A549 (cell line): ENCODE measurements around the gene CD4. TPM values are rescaled to one million over a fixed set of nuclear protein-coding genes. Genes with fewer than 3 reads are reported as not detected.
A peak's percentile ranks its signal among the peaks of the same experiment; 100 is the strongest.

Experiments
- ATAC-seq, 2 experiments: fragments of 200-7000 bp in 1 of 2; fragments of >200 bp in 1 of 2; cut with Nextera tagmentation in 1 of 2; cut with Tn5 transposase in 1 of 2; 3 replicates each; pipeline versions ENCODE4 v1.8.0 to v1.9.1; 2018 to 2020; ENCODE audit warnings: mild to moderate bottlenecking in 1 of 2, moderate library complexity in 1 of 2
- CTCF ChIA-PET: fragments of 300-600 bp; sonication (Branson Sonifier 250); formaldehyde crosslinking; extraction: SDS; loops from one replicate; lab custom pipeline; 2021; ENCODE audit warnings: antibody characterized with exemption, inconsistent platforms; lab: Yijun Ruan, JAX
- POLR2A ChIA-PET: fragments of 350-600 bp; formaldehyde crosslinking; extraction: SDS; loops from one replicate; lab custom pipeline; 2021; ENCODE audit warnings: antibody characterized with exemption, inconsistent platforms; lab: Yijun Ruan, JAX
- DNase-seq, 2 experiments: peaks; one replicate each; pipeline versions ENCODE4 v3.0.0 to v3.0.0-alpha.2; 2011 to 2016; ENCODE audit warnings: low read depth in 1 of 2, low spot score in 1 of 2
- FAIRE-seq: peaks from 2 replicates; lab custom pipeline; 2011; peaks lifted over from hg19 to GRCh38; lab: Jason Lieb, UNC
- H3K27ac ChIP-seq, 2 experiments: fragments of >200 bp; sonication (Bioruptor Twin); formaldehyde crosslinking; 3 replicates each; pipeline ENCODE4 v1.5.1; 2016 to 2017
- H3K4me1 ChIP-seq: fragments of >200 bp; sonication (Bioruptor Twin); formaldehyde crosslinking; 3 replicates; pipeline ENCODE4 v1.6.1; 2016
- H3K4me2 ChIP-seq: fragments of >200 bp; sonication (Bioruptor Twin); formaldehyde crosslinking; 3 replicates; pipeline ENCODE4 v1.6.1; 2016
- H3K4me3 ChIP-seq: fragments of >200 bp; sonication (Bioruptor Twin); formaldehyde crosslinking; 3 replicates; pipeline ENCODE4 v1.5.1; 2016
- H3K9me3 ChIP-seq: fragments of >200 bp; sonication (Bioruptor Twin); formaldehyde crosslinking; 3 replicates; pipeline ENCODE4 v1.6.1; 2016
- BCL3 ChIP-seq: fragments of >200 bp; sonication (Bioruptor Twin); formaldehyde crosslinking; IDR thresholded peaks from 3 replicates; pipeline ENCODE4 v1.6.1; 2016
- CBX2 ChIP-seq: fragments of 200-600 bp; sonication (generic); IDR thresholded peaks from 2 replicates; pipeline ENCODE4 v1.6.1; 2016; ENCODE audit warnings: low read depth, mild to moderate bottlenecking, borderline replicate concordance
- CBX8 ChIP-seq: fragments of 200-600 bp; sonication (generic); IDR thresholded peaks from 2 replicates; pipeline ENCODE4 v1.6.1; 2016
- CEBPB ChIP-seq, 2 experiments: fragments of >200 bp in 1 of 2; sonication (Bioruptor Twin) in 1 of 2; formaldehyde crosslinking in 1 of 2; IDR thresholded peaks; 2 replicates each; pipeline ENCODE4 v1.6.1; 2012 to 2016
- CHD4 ChIP-seq: fragments of 200-600 bp; sonication (generic); IDR thresholded peaks from 2 replicates; pipeline ENCODE4 v1.6.1; 2016; ENCODE audit warnings: antibody characterized with exemption, mild to moderate bottlenecking, borderline replicate concordance
- CTCF ChIP-seq: fragments of >200 bp; sonication (Bioruptor Twin); formaldehyde crosslinking; IDR thresholded peaks from 3 replicates; pipeline ENCODE4 v1.5.1; 2016
- EHMT2 ChIP-seq: fragments of 200-600 bp; sonication (generic); IDR thresholded peaks from 2 replicates; pipeline ENCODE4 v1.6.1; 2016; ENCODE audit warnings: antibody characterized with exemption, low read depth, mild to moderate bottlenecking, moderate library complexity
- ELK1 ChIP-seq: fragments of 150-350 bp; IDR thresholded peaks from 2 replicates; pipeline ENCODE4 v1.6.1; 2014; ENCODE audit warnings: low read depth, mild to moderate bottlenecking, low read length
- FOSB ChIP-seq: fragments of 250-450 bp; sonication (Bioruptor Pico); IDR thresholded peaks from 2 replicates; pipeline ENCODE4 v1.5.0; 2020; ENCODE audit warnings: mild to moderate bottlenecking, moderate library complexity
- GATA3 ChIP-seq: IDR thresholded peaks from 2 replicates; pipeline ENCODE4 v1.6.1; 2012; ENCODE audit warnings: borderline replicate concordance
- HDAC2 ChIP-seq: fragments of 200-600 bp; sonication (generic); IDR thresholded peaks from 2 replicates; pipeline ENCODE4 v1.6.1; 2016
- HES2 ChIP-seq: fragments of >200 bp; sonication (Bioruptor Twin); formaldehyde crosslinking; IDR thresholded peaks from 2 replicates; pipeline ENCODE4 v1.6.1; 2016
- HEYL ChIP-seq: fragments of 250-450 bp; sonication (Bioruptor Pico); IDR thresholded peaks from 2 replicates; pipeline ENCODE4 v1.8.0; 2021; ENCODE audit warnings: mild to moderate bottlenecking, moderate library complexity
- HOXB13 ChIP-seq: fragments of 250-450 bp; sonication (Bioruptor Pico); IDR thresholded peaks from 2 replicates; pipeline ENCODE4 v1.5.0; 2020; ENCODE audit warnings: low read depth, mild to moderate bottlenecking, moderate library complexity
- HOXB5 ChIP-seq: fragments of 250-450 bp; sonication (Bioruptor Pico); IDR thresholded peaks from 2 replicates; pipeline ENCODE4 v1.5.0; 2020; ENCODE audit warnings: mild to moderate bottlenecking, moderate library complexity
- JUN ChIP-seq, 2 experiments: fragments of >200 bp; sonication (Bioruptor Twin); formaldehyde crosslinking; IDR thresholded peaks; 2 replicates in 1 of 2; 3 replicates in 1 of 2; pipeline ENCODE4 v1.6.1; 2016 to 2017
- JUNB ChIP-seq: fragments of >200 bp; sonication (Bioruptor Twin); formaldehyde crosslinking; IDR thresholded peaks from 2 replicates; pipeline ENCODE4 v1.6.1; 2016
- KDM1A ChIP-seq: fragments of 200-600 bp; sonication (generic); IDR thresholded peaks from 2 replicates; pipeline ENCODE4 v1.6.1; 2016; ENCODE audit warnings: low read depth, mild to moderate bottlenecking
- MAFK ChIP-seq: fragments of 450-650 bp; IDR thresholded peaks from 2 replicates; pipeline ENCODE4 v1.6.1; 2014; ENCODE audit not compliant: partially characterized antibody
- MAX ChIP-seq: IDR thresholded peaks from 2 replicates; pipeline ENCODE4 v1.6.1; 2012
- MAZ ChIP-seq: fragments of 150-350 bp; IDR thresholded peaks from 2 replicates; pipeline ENCODE4 v1.6.1; 2014; ENCODE audit warnings: antibody characterized with exemption, low read depth, low read length, borderline replicate concordance
- MYC ChIP-seq: IDR thresholded peaks from 2 replicates; pipeline ENCODE4 v1.6.1; 2012; ENCODE audit warnings: mild to moderate bottlenecking, inconsistent platforms, low read length, improper control_type of control experiment, borderline replicate concordance
- NPAS2 ChIP-seq: fragments of 250-450 bp; sonication (Bioruptor Pico); IDR thresholded peaks from 2 replicates; pipeline ENCODE4 v1.8.0; 2022; ENCODE audit warnings: mild to moderate bottlenecking, moderate library complexity, borderline replicate concordance
- POLR2A ChIP-seq: IDR thresholded peaks from 2 replicates; pipeline ENCODE4 v1.6.1; 2012; ENCODE audit warnings: mild to moderate bottlenecking, low read length
- RAD21 ChIP-seq, 2 experiments: fragments of >200 bp in 1 of 2; sonication (Bioruptor Twin) in 1 of 2; formaldehyde crosslinking in 1 of 2; IDR thresholded peaks in 1 of 2; conservative IDR thresholded peaks in 1 of 2; 2 replicates in 1 of 2; 3 replicates in 1 of 2; pipeline ENCODE4 v1.6.1; 2012 to 2018; ENCODE audit warnings: inconsistent platforms in 1 of 2
- RCOR1 ChIP-seq: fragments of 150-350 bp; IDR thresholded peaks from 2 replicates; pipeline ENCODE4 v1.6.1; 2014; ENCODE audit warnings: antibody characterized with exemption, low read length, low read depth
- REST ChIP-seq: fragments of 200-600 bp; sonication (generic); IDR thresholded peaks from 2 replicates; pipeline ENCODE4 v1.6.1; 2016; ENCODE audit warnings: antibody characterized with exemption, mild to moderate bottlenecking, moderate library complexity
- SREBF2 ChIP-seq: fragments of 450-650 bp; IDR thresholded peaks from 2 replicates; pipeline ENCODE4 v1.6.1; 2014; ENCODE audit warnings: mild to moderate bottlenecking, moderate library complexity
- TFCP2L1 ChIP-seq: fragments of 250-450 bp; sonication (Bioruptor Pico); IDR thresholded peaks from 2 replicates; pipeline ENCODE4 v1.5.0; 2021; ENCODE audit warnings: mild to moderate bottlenecking
- TP53 ChIP-seq: fragments of 250-450 bp; sonication (Bioruptor Pico); IDR thresholded peaks from 2 replicates; pipeline ENCODE4 v1.5.0; 2021; ENCODE audit warnings: mild to moderate bottlenecking, moderate library complexity
- ZFP36 ChIP-seq: fragments of 450-650 bp; IDR thresholded peaks from 2 replicates; pipeline ENCODE4 v1.6.1; 2014; ENCODE audit warnings: borderline replicate concordance; ENCODE audit not compliant: partially characterized antibody
- ZNF302 ChIP-seq: fragments of 250-450 bp; sonication (Bioruptor Pico); IDR thresholded peaks from 2 replicates; pipeline ENCODE4 v1.9.0; 2021; ENCODE audit warnings: inconsistent platforms, mild to moderate bottlenecking, moderate library complexity
- ZSCAN20 ChIP-seq: fragments of 250-450 bp; sonication (Bioruptor Pico); IDR thresholded peaks from 2 replicates; pipeline ENCODE4 v1.8.0; 2022; ENCODE audit warnings: mild to moderate bottlenecking, moderate library complexity
- WGBS: methylation state at CpG from one replicate; pipeline ENCODE4 v1.1.6; 2017; ENCODE audit errors: missing lambda C conversion rate; 5-methylcytosine and 5-hydroxymethylcytosine counted together
- polyA plus RNA-seq, 4 experiments: library from polyadenylated mRNA; depleted of rRNA in 3 of 4; stranded (reverse); fragments of >200 nt; fragmentation: RNase III in 1 of 4; extraction: RNeasy Plus Mini Kit Qiagen cat#74134 plus additional on column Dnase treatment in 1 of 4; gene quantifications; 2 replicates in 3 of 4; 3 replicates in 1 of 4; pipeline ENCODE4 v1.2.3, GENCODE V29; 2011 to 2017

Gene CD4
- polyA plus RNA-seq, 2 of the 4 experiments (the other 2 are of a cell fraction): 0.03 TPM; not detected in 1

- FAIRE-seq (peak; percentile 77), ATAC-seq (peak; percentile 83 to 85), DNase-seq (peak; percentile 99 to 100)
- POLR2A ChIA-PET: interaction anchor here (0.6 to 3.1 kb wide), 19 partner anchors 9 to 317 kb away, joined by 3 to 74 read pairs (median 10); partner anchors contain the start of genes C12orf57, COPS7A, GAPDH and GPR162
- Histone ChIP-seq H3K4me1 (peaks cover 23% of the 10 kb centered on the region), H3K4me2 (peak within 1 kb of the TSS; percentile 70), H3K27ac (peak within 1 kb of the TSS; percentile 87 to 89), H3K9me3 (no peaks in the 10 kb centered on the region), H3K4me3 (peak within 1 kb of the TSS; percentile 50)
- CTCF ChIA-PET: interaction anchor here (0.6 to 10.1 kb wide), 12 partner anchors 14 to 111 kb away, joined by 3 to 117 read pairs (median 6); partner anchors contain the start of genes C12orf57, MLF2, PTMS and RNU7-1
- WGBS: 2% methylated on average over 37 of the region's 37 CpGs
- no peak for TF ChIP-seq RCOR1
- no peak for TF ChIP-seq EHMT2
- TF ChIP-seq MAX: peak; percentile 90
- TF ChIP-seq GATA3: peak; percentile 36; the same call in 1 of the 2 replicates
- TF ChIP-seq REST: no peak
- no peak for TF ChIP-seq HEYL (CRISPR knock-in tag)
- no peak for TF ChIP-seq CBX8
- TF ChIP-seq SREBF2: no peak
- TF ChIP-seq JUNB: no peak
- TF ChIP-seq HDAC2: 0 out of 2 replicates have a peak, but pooled peaks have one; percentile 63
- no peak for TF ChIP-seq ZSCAN20 (CRISPR knock-in tag)
- no peak for TF ChIP-seq CHD4
- TF ChIP-seq CBX2: no peak
- no peak for TF ChIP-seq HOXB5
- TF ChIP-seq NPAS2 (CRISPR knock-in tag): no peak
- TF ChIP-seq TP53 (CRISPR knock-in tag): no peak
- TF ChIP-seq MAFK: no peak
- no peak for TF ChIP-seq ZFP36
- peak; percentile 41; the same call in 1 of the 2 replicates for TF ChIP-seq POLR2A
- TF ChIP-seq HOXB13: no peak
- no peak for TF ChIP-seq KDM1A
- no peak for TF ChIP-seq CEBPB (IDR thresholded peaks at IDR 0.05)
- TF ChIP-seq ZNF302 (CRISPR knock-in tag): no peak
- peak in 1 of 2 experiments; percentile 29; a peak in 1 of 5 replicates for TF ChIP-seq JUN (IDR thresholded peaks at IDR 0.05)
- TF ChIP-seq MYC: no peak
- no peak for TF ChIP-seq ELK1
- no peak for TF ChIP-seq RAD21 (conservative IDR thresholded peaks at IDR 0.05 in 1 of 2, IDR thresholded peaks at IDR 0.05 in 1 of 2)
- no peak for TF ChIP-seq HES2
- no peak for TF ChIP-seq MAZ
- no peak for TF ChIP-seq CTCF
- no peak for TF ChIP-seq TFCP2L1
- TF ChIP-seq FOSB: no peak
- TF ChIP-seq BCL3: no peak
Observed at GRCh38 chr12:6851153-6851920, 62.0 kb downstream of the CD4 start, which contains the start of gene CDCA3. CDCA3 (minus strand) TSS chr12:6851286; CDS start chr12:6850952, 334 bp downstream.
